ENCODE measurements around the gene DRICH1. TPM values are rescaled to one million over a fixed set of nuclear protein-coding genes. Genes with fewer than 3 reads are reported as not detected.
"Not testable (repeated sequence)": the region's sequence is repeated elsewhere in the genome, so short reads cannot be mapped to it uniquely, and the experiment has no call there.

The DRICH1 gene
- total RNA-seq, 4 donors from 2014 or later, result 1.4 TPM; not detected in 3

- no peak overlapping the region for H3K27ac ChIP-seq
- H3K27me3 ChIP-seq, result no peaks in the 10 kb centered on the region
- H3K4me1 ChIP-seq, result no peaks in the 10 kb centered on the region
- intact Hi-C loops (cut with DNase I; ENCODE audit: low total_unique reads), result no loop called here
- DNase-seq, result no peak
- no peak overlapping the region for H3K4me3 ChIP-seq
- H3K9me3 ChIP-seq, result no peaks in the 10 kb centered on the region
- no peak for TF ChIP-seq CTCF (IDR thresholded peaks at IDR 0.05)
- TF ChIP-seq POLR2A (IDR thresholded peaks at IDR 0.05), result no peak
- no peaks in the 10 kb centered on the region for H3K36me3 ChIP-seq
Measured at GRCh38 chr22:23574371-23574811, 57.7 kb downstream of the DRICH1 start.

- H3K4me3 ChIP-seq; H3K27me3 ChIP-seq; intact Hi-C loops (cut with DNase I; ENCODE audit: low total_unique reads); H3K4me1 ChIP-seq; H3K36me3 ChIP-seq; DNase-seq; H3K9me3 ChIP-seq; H3K27ac ChIP-seq: not testable (repeated sequence)
Measured at GRCh38 chr22:23573701-23574235, 58.4 kb downstream of the DRICH1 start.

- DNase-seq; intact Hi-C loops (cut with DNase I; ENCODE audit: low total_unique reads); H3K27ac ChIP-seq; H3K36me3 ChIP-seq; H3K4me1 ChIP-seq; H3K27me3 ChIP-seq; H3K4me3 ChIP-seq; H3K9me3 ChIP-seq: not testable (repeated sequence)
Measured at GRCh38 chr22:23573106-23573505, 59.0 kb downstream of the DRICH1 start.

GRCh38 chr22:23571486-23571885 lies 60.6 kb downstream of the DRICH1 start:
- H3K4me3 ChIP-seq, result no peak overlapping the region
- H3K9me3 ChIP-seq, result no peaks in the 10 kb centered on the region
- no peaks in the 10 kb centered on the region for H3K27me3 ChIP-seq
- TF ChIP-seq POLR2A (IDR thresholded peaks at IDR 0.05) (no peak), CTCF (IDR thresholded peaks at IDR 0.05) (no peak)
- intact Hi-C loops (cut with DNase I; ENCODE audit: low total_unique reads), result no loop called here
- no peak overlapping the region for H3K27ac ChIP-seq
- peaks cover 0 to 1% of the 10 kb centered on the region in 2 donors for H3K4me1 ChIP-seq
- no peak for DNase-seq
- H3K36me3 ChIP-seq, result no peaks in the 10 kb centered on the region

- no peaks in the 10 kb centered on the region for H3K9me3 ChIP-seq
- intact Hi-C loops (cut with DNase I; ENCODE audit: low total_unique reads), result no loop called here
- H3K27ac ChIP-seq, result no peak overlapping the region
- no peaks in the 10 kb centered on the region for H3K36me3 ChIP-seq
- no peak for TF ChIP-seq POLR2A (IDR thresholded peaks at IDR 0.05)
- no peak for TF ChIP-seq CTCF (IDR thresholded peaks at IDR 0.05)
- H3K4me1 ChIP-seq, result peaks cover 0 to 7% of the 10 kb centered on the region in 2 donors
- DNase-seq, result no peak
- H3K4me3 ChIP-seq, result no peak overlapping the region
- no peaks in the 10 kb centered on the region for H3K27me3 ChIP-seq
Measured at GRCh38 chr22:23570681-23571080, 61.4 kb downstream of the DRICH1 start.

- Histone ChIP-seq H3K27me3 (no peaks in the 10 kb centered on the region), H3K9me3 (no peaks in the 10 kb centered on the region), H3K36me3 (no peaks in the 10 kb centered on the region), H3K27ac (no peak overlapping the region), H3K4me1 (peaks cover 0 to 7% of the 10 kb centered on the region in 2 donors), H3K4me3 (no peak overlapping the region)
- no peak for DNase-seq
- intact Hi-C loops (cut with DNase I; ENCODE audit: low total_unique reads), result no loop called here
- no peak for TF ChIP-seq POLR2A (IDR thresholded peaks at IDR 0.05)
- TF ChIP-seq CTCF (IDR thresholded peaks at IDR 0.05), result no peak
Measured at GRCh38 chr22:23569716-23570115, 62.4 kb downstream of the DRICH1 start.

Data from uterus (tissue), 4 donors.